Measurements from ENCODE around the gene LSM14A.

Gene LSM14A

DNA sequence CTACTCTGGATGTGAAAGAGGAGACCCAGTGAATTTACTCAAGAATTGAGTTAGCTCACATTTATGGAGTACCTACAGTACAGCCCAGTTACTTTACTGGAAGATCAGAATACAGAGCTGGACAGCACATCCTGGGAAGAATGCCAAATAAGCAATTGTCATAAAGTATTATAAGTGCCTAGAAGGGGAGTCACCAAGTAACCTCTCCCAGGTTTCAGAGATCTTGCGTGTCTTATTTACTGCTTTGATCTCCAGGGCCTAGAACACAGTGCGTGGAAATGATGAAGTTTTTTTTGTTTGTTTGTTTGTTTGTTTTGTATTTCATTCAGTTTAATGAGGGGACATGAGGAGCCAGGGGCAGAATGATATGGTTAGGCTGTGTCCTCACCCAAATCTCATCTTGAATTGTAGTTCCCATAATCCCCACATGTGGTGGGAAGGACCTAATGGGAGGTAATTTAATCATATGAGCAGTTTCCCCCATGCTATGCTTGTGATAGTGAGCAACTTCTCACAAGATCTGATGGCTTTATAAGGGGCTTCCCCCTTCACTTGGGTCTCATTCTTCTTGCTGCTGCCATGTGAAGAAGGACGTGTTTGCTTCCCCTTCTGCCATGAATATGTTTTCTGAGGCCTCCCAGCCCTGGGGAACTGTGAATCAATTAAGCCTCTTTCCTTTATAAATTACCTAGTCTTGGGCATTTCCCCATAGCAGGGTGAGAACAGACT is 87.2 kb downstream of the LSM14A start:
- no peak for DNase-seq (ENCODE audit: low read depth, low spot score)
- TF ChIP-seq, protein P1, sequence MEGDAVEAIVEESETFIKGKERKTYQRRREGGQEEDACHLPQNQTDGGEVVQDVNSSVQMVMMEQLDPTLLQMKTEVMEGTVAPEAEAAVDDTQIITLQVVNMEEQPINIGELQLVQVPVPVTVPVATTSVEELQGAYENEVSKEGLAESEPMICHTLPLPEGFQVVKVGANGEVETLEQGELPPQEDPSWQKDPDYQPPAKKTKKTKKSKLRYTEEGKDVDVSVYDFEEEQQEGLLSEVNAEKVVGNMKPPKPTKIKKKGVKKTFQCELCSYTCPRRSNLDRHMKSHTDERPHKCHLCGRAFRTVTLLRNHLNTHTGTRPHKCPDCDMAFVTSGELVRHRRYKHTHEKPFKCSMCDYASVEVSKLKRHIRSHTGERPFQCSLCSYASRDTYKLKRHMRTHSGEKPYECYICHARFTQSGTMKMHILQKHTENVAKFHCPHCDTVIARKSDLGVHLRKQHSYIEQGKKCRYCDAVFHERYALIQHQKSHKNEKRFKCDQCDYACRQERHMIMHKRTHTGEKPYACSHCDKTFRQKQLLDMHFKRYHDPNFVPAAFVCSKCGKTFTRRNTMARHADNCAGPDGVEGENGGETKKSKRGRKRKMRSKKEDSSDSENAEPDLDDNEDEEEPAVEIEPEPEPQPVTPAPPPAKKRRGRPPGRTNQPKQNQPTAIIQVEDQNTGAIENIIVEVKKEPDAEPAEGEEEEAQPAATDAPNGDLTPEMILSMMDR (IDR thresholded peaks at IDR 0.05; ENCODE audit: insufficient read depth, low read length, missing control alignments): no peak
- POLR2A ChIA-PET: no interaction called here
- H3K4me3 ChIP-seq (ENCODE audit: low read depth, low read length): no peak overlapping the region
- CTCF ChIA-PET: no interaction called here

DNA sequence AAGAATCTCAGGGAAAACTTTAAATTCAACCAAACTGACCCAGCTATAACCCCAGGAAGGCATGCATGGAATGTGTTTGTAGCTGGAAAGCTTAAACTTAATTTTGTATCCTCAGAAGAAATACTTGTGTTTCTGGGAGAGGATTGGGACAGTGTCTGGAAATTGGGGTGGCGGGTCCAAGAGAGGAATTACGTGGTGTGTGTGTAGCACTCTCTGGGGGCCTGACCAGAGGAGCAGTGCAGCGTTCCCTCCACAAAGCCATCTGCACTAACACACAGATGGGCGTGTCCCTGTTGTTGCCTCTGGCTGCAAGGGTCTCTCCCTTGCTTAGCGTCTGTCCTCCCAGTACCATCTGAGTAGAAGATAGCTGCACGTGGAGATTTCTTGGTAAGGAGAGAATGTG is 88.5 kb downstream of the LSM14A start:
- H3K4me3 ChIP-seq (ENCODE audit: low read depth, low read length): no peak overlapping the region
- ChIA-PET CTCF (interaction anchor here (0.7 to 3.5 kb wide), 5 partner anchors 8 to 75 kb away, joined by 3 to 20 read pairs (median 4); no protein-coding TSS in a partner anchor), POLR2A (interaction anchor here (0.6 to 2.9 kb wide), 4 partner anchors 14 to 1801 kb away, joined by 3 to 14 read pairs (median 6); no protein-coding TSS in a partner anchor)
- no peak for DNase-seq (ENCODE audit: low read depth, low spot score)
- TF ChIP-seq, protein P1 (IDR thresholded peaks at IDR 0.05; ENCODE audit: insufficient read depth, low read length, missing control alignments): no peak

DNA sequence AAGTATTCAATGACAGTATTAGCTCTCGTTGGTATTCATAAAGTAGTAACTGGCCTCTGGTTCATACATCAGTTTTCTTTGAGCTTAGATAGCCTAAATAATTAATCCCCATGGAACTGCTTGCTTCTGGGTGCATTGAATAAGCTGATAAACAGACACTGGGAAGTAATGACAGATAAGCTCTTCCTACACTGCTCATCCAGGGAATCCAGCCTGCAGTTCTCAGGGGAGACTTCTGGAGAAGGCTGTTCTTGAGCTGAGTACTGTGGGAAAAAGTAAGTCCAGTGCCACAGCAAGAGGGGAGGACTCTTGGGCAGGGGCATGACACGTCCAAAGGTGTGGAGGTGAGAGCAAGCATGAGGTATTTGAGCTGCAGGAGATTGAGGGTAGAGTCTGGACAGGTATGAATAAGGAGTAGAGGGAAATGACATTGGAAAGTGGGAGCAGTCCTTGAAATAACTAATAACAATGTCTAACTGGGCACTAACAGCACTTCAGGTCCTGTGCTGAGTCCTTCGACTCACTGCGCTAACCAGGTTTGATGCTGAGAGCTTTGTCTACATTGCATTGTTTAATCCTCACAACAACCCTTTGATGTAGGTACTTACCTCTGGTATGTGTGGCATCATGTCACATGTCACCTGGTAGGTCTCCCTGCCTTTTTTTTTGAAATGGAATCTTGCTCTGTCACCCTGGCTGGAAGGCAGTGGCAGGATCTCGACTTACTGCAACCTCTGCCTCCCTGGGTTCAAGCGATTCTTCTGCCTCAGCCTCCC is 89.2 kb downstream of the LSM14A start:
- CTCF ChIA-PET: interaction anchor here (0.7 to 3.5 kb wide), 8 partner anchors 7 to 76 kb away, joined by 3 to 20 read pairs (median 4); no protein-coding TSS in a partner anchor
- POLR2A ChIA-PET: interaction anchor here (0.6 to 2.9 kb wide), 5 partner anchors 9 to 1800 kb away, joined by 3 to 14 read pairs (median 4); no protein-coding TSS in a partner anchor

DNA sequence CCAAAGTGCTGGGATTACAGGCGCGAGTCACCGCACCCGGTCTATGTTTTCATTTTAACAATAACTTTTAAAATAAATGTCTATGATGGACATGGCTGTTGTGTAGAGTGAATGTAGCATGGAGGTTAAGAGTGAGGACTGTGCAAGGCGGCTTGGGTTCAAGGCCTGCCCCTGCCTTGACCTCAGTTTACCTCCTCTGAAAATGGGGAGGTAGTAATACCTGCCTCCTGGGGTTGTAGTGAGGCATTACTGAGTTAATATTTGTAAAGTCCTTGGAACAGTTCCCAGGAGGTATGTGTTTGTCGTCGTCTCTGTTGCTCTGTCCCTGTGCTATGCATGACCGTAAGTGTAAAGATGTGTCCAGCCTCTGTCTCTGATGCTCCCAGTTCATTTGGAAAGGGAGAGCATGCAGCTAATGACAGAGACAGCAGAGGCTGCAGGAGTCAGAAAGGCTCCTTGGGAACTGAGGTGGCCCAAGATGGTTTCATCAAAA is 91.5 kb downstream of the LSM14A start:
- TF ChIP-seq, protein P1 (IDR thresholded peaks at IDR 0.05; ENCODE audit: insufficient read depth, low read length, missing control alignments): no peak
- CTCF ChIA-PET: interaction anchor here (0.6 to 3.5 kb wide), 2 partner anchors 10 to 16 kb away, joined by 3 to 20 read pairs; no protein-coding TSS in a partner anchor
- no peak for DNase-seq (ENCODE audit: low read depth, low spot score)
- no peak overlapping the region for H3K4me3 ChIP-seq (ENCODE audit: low read depth, low read length)
- POLR2A ChIA-PET: no interaction called here

More for the DNA sequence above, 89.2 kb downstream of the LSM14A start:
- H3K4me3 ChIP-seq (ENCODE audit: low read depth, low read length): no peak overlapping the region
- TF ChIP-seq, protein P1 (IDR thresholded peaks at IDR 0.05; ENCODE audit: insufficient read depth, low read length, missing control alignments): no peak
- no peak for DNase-seq (ENCODE audit: low read depth, low spot score)

DNA sequence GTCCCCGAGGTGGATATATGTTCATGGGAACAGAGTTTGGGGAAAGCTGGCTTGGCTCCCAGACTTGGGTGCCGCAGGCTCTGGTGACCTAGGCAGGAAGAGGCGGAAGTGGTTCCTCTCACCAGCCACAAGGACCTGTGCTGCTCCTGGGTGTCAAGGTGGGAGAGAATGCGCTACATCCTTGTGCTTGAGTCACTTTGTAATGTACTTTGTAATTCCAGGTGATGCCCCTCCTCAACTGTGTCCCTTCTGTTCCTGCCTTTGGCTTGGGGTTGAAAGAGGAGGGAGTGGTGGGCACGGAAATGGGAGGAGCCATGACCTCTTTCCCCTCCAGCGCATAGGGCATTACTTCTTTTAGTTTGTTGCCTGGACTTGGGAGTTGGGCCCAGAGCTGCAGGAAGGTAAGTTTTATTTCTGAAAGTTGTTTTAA is 92.9 kb downstream of the LSM14A start:
- H3K4me3 ChIP-seq (ENCODE audit: low read depth, low read length): no peak overlapping the region
- ChIA-PET CTCF (no interaction called here), POLR2A (no interaction called here)
- no peak for DNase-seq (ENCODE audit: low read depth, low spot score)
- TF ChIP-seq, protein P1 (IDR thresholded peaks at IDR 0.05; ENCODE audit: insufficient read depth, low read length, missing control alignments): no peak
